Myocyte (in vitro differentiated cells): Measurements from ENCODE around the gene KDM4C. TPM values are rescaled to one million over a fixed set of nuclear protein-coding genes. Genes with fewer than 3 reads are reported as not detected.
"Not testable (repeated sequence)": the region's sequence is repeated elsewhere in the genome, so short reads cannot be mapped to it uniquely, and the experiment has no call there.

Experiments used
- DNase-seq: peaks from one replicate; pipeline ENCODE4 v3.0.0-alpha.2; 2012; ENCODE audit warnings: low read depth
- total RNA-seq: library from RNA; depleted of rRNA; stranded (reverse); fragments of >200 nt; gene quantifications from 2 replicates; pipeline ENCODE4 v1.2.3, GENCODE V29; 2014

The KDM4C gene
- total RNA-seq, 1 donor from 2014 or later, result 17.1 TPM

GRCh38 chr9:6929441-6930215, 171.9 kb downstream of the KDM4C start:
- DNase-seq, result no peak

GRCh38 chr9:6930827-6931226, 173.1 kb downstream of the KDM4C start:
- DNase-seq, result no peak

DNA sequence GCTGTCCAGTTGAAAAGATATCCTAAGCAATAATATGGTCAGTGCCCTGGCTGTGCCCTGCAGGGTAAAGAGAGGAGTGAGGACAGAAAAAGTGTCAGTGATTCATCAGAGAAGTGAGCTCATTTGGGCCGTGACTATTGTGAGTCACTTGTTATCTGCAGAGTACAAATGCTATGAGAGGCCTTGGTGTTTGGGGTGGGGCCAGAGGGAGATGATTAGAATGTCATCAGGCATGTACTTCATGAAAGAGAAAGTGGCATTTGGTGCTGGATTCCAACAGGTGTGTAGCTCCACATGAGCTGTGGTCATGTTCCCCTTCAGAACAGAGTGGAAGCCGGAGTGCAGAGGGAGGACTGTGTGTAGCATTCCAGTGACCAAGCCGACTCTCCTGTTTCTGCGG, 174.1 kb downstream of the KDM4C start:
- peak; percentile 97 for DNase-seq

- DNase-seq, result no peak
Observed at GRCh38 chr9:6936103-6936502, 178.3 kb downstream of the KDM4C start.

GRCh38 chr9:6937209-6937608, 179.4 kb downstream of the KDM4C start:
- DNase-seq, result no peak

DNA sequence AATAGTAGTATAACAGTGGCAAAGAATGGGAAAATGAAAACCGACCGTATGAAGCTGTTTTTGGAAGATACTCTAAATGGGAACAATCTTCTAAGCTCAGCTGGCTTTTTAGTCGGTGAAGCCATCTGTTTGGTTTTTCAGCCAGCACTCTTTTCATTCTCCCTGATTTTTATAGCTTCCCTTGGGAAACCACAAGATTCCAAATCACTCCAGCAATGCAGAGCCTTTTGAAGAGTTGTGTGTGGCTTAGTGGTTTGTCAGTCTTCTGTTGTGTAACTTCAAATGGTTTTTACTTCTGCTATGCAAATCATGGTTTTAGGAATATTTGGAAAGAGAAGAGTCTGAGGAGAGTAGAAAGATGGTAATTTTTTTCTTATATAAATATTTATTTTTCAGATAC, 180.7 kb downstream of the KDM4C start:
- DNase-seq, result peak; percentile 98

GRCh38 chr9:6938873-6939272, 181.1 kb downstream of the KDM4C start:
- DNase-seq, result peak; percentile 84

DNA sequence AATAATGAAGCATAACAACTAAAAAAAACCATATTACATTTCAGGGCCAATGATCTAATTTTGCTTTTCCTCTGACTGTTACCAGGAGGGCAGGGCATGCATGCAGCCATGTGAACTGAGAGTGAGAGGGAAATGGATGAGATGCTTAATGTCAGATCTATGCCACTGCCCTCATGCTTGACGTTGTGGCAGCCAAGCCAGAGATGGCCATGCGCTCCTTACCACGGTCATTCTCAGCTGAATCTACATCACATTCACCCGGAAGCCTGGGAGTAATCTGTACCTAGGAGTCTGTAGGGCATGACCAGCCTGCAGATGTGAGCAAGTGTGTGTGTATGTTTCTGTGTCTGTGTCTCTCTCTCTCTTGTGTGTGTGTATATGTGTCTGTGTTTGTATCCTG, 183.7 kb downstream of the KDM4C start:
- no peak for DNase-seq

DNA sequence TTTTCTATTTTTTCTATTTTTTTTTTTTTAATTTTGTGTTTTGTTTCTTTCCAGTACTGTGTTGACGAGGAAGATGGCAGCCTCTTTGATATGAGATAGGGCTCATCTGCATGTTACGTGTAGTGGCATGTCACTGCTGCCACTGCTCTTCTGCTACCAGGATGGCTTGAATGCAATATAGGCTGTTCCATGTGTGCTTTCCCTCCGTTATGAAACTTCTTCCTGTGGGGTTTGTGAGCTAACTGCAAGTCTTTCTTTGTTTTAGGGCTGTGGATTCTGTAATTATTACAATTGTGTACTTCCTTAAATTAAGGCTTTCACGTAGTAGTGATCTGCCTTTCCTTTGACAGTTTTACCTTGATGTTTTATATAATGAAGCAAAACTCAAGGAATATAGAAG, 184.6 kb downstream of the KDM4C start:
- DNase-seq, result no peak

DNA sequence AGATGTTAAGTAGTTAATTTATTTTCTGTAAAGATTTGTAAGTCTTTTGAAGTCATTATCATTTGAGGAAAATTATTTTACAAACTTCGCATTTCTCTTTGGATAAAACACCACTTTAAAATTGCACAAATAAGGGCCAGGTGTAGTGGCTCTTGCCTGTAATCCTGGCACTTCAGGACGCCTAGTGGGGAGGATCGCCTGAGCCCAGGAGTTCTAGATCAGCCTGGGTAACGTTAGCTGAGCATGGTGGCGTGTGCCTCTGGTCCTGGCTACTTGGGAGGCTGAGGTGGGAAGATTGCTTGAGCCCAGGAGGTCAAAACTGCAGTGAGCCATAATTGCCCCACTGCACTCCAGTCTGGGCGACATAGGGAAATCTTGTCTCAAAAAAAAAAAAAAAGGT, 185.5 kb downstream of the KDM4C start:
- DNase-seq, result no peak

GRCh38 chr9:6944093-6944551, 186.3 kb downstream of the KDM4C start:
- DNase-seq, result peak; percentile 44

GRCh38 chr9:6944896-6945295, 187.1 kb downstream of the KDM4C start:
- no peak for DNase-seq

DNA sequence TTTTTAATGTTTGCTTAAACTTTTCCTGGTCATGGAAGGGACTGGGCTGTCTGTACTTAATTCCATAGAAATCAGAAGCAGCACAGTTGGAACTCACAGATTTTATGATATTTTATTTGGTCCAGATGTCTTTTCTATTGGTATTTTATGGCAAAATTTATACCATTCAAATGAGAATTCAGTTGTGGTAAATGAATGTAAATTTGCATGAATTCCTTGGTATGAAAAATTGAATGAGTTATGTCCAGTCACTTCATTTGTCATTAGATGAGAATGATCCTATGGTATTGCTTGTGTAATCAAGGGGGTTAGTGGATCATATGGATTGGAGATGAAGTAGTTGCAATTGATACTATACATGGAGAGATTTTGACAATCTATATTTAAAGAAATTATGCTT, 188.0 kb downstream of the KDM4C start:
- no peak for DNase-seq

DNA sequence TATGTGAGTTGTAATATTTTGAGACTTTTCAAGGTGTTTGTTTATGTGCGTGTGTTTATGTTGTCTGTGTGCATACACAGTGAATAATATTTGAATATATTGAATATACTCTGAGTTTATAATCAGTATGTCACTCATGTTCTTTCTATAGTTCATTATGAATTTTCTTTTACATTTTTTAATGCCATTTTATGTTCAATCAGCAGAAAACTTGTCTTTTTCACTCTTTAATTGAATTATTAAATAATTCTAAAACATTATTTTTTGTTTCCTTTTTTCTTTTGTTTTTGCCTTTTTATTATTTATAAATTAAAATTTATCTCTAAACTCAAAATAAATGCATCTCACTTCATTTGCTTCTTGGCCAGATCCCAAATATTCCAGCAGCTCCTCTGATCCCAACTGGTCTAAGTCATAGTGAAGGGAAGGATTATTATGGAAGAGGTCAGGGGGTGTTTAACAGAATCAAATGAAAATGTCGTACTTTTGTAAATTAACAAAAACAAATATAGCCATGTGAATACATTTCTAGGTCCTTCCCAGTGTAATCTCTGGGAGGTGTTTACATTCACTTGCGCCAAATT, 188.9 kb downstream of the KDM4C start:
- no peak for DNase-seq

GRCh38 chr9:6948921-6949320, 191.1 kb downstream of the KDM4C start:
- not testable (repeated sequence) for DNase-seq

GRCh38 chr9:6955251-6955921, 197.6 kb downstream of the KDM4C start:
- DNase-seq, result peak; percentile 32

GRCh38 chr9:6956879-6957278, 199.1 kb downstream of the KDM4C start:
- DNase-seq, result peak; percentile 17

DNA sequence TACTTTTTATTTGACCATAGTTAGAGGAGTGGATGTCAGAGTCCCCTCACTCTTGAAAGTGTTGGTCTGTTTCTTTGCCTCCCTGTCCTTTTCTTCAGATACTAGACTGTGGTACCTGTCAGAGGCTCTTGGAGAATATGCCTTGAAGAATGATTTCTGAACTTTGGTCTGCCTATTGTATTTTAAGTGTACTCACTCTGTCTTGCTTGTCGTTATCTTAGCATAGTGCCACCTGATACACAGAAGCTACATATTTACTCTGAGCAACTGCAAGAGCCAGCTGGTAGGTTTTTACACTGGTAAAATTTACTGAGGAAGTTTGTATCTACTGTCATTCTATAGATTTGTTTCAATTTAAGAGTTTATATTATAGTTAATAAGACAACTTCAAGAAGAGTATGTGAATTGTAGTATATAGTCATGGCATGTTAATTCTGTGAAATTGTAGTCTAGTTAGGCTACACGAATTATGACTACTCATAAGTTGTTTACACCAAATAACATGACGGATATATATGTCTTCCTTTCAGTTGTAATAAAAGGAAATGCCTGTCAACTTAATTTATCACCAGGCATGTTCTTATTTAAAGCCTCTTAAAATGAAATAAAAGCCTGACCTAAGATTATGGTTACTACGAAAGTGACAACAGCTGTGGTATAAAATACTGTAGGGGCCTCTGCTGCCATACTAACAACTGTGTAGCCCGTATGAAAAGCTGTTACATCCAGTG, 201.7 kb downstream of the KDM4C start:
- DNase-seq, result no peak

DNA sequence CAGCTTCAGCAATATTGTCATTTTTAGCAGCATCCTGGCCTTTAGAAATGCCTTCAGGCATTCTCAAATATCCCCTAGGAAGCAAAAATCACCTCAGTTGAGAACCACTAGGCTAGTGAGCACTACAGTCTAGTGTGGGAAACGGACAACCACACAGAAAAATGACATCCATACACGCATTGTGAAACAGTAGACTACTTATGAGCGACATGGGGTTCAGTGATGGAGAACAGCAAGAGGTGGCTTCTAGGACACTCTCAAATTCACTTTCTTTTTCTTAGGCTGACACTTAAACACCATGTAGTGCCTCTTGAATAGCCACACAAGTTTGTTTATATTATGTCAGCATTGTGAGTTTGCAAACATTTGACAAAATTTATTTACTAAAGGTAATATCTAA, 203.0 kb downstream of the KDM4C start:
- no peak for DNase-seq

GRCh38 chr9:6961845-6962522, 204.2 kb downstream of the KDM4C start:
- DNase-seq, result no peak

- no peak for DNase-seq
Observed at GRCh38 chr9:6965566-6965965, 207.8 kb downstream of the KDM4C start.
